ENCODE results near the gene CBY1.

Gene CBY1

DNA sequence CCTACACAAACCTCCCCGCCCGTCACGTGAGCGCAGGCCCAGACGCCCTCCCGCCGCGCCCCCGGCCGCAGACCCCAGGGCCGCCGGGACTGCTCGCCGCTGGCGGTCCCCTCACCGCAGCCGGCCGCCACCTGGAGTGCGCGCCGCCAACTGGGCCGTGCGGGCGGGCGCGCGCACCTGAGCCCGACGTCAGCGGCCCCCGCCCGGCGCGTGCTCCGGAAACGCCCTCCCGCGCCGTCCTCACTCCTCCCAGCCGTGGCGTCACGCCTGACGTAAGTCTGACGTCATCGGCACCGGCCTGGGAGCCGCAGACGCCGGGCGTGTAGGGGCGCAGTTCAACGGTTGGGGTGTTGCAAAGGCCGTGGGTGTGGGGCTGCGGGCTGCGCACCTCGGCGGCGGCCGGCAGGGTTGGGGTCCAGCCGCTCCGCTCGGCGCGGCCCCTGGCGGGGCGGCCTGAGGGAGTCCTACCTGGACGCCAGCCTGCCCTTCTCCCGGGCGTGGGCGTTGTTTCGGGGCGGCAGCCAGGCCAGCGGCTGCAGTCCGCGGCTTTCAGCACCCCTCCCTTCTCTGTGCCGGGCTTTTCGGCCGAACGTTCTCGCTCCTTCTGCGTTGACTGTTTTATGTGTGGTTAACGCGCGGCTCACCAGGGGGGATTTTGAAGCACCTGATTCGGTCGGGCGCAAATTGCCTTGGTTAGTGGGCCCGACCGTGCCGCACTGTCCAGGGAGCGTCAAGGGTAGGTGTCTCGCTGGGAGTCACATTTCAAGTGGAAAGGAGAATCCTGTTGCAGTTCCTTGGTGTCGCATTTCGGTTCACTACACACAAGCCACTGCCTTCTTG is 44.6 kb downstream of the CBY1 start, which contains the start of gene JOSD1:
TSS of gene JOSD1 (minus strand) at position 155 of the 840 bp plus-strand sequence. CDS start 956 bp downstream, outside the sequence.
- peak; percentile 99 for TF ChIP-seq POLR2A (IDR thresholded peaks at IDR 0.05; ENCODE audit: low read length)
- TF ChIP-seq GATA1 (IDR thresholded peaks at IDR 0.05; ENCODE audit: low read depth, low read length) = no peak

DNA sequence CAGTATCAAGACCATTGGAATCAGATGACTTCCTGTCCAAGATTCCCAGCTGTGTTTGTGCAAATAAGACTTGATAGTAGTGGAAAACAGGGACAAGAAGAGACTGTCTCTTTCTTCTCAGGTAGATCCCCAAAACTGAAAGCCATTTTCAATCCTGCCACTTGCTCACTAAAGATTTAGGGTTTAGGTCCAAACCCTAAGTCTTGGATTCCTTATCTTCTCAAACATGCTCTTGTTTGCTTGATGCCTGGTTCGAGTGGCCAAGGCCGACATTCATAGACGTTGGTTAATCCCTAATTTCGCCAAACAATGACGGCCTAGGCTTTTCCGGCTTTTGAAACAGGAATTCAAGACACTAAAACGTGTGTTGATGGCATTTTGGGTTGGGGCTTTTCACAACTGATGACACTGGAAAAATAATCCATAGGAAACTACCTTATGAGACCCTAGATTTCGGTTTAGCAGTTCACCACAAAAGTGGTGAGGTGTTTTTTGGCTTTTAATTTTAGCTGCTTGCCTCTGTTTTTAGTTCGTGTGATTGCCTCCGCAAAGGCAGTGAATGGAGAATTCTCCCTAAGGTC is 48.3 kb downstream of the CBY1 start:
- peak; percentile 63 to 72 for DNase-seq
- no peak for TF ChIP-seq GATA1 (IDR thresholded peaks at IDR 0.05; ENCODE audit: low read depth, low read length)
- no peak for TF ChIP-seq POLR2A (IDR thresholded peaks at IDR 0.05; ENCODE audit: low read length)

More for the DNA sequence above, 44.6 kb downstream of the CBY1 start, which contains the start of gene JOSD1:
- DNase-seq = peak; percentile 98 to 99

DNA sequence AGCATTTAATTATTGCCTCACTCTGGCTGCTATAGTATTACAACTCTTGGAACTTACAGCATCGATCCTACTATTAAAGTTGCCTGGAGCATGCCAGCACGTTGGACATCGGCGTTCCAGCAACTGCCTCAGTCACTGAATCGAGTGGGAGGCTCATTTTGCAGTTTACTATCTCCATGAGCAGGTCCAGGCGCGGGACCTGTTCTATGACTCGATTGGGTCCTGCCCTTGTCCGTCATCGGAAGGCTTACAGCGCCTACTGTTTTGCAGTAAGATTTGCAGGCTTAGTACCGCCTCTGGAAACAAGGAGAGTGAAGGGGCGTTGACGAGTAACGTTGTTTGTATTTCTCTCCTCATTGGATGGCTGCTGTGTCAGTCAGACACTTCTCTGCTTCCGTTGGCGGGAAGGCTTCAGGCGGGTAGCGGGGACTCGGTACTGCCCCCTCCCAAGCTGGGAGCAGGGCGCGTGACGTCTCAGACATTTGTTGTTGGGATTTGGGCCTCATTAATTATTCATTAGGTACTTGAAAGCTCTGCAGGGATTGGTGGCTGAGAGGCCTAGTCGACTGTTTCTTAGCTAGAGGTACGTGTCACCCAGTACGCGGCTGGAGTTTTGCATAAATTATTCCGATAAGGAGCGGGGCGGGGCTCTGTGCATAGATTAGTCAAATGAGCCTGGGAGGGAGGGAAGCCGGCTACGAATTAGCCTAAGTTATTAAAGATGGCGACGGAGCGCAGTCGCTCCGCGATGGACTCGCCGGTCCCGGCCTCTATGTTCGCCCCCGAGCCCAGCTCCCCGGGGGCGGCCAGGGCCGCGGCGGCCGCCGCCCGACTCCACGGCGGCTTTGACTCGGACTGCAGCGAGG is 49.0 kb downstream of the CBY1 start, which contains the start of gene GTPBP1:
TSS of gene GTPBP1 (plus strand) at position 710 of the 866 bp plus-strand sequence. CDS start at position 722, 12 bp downstream.
- TF ChIP-seq GATA1 (IDR thresholded peaks at IDR 0.05; ENCODE audit: low read depth, low read length) (no peak), POLR2A (IDR thresholded peaks at IDR 0.05; ENCODE audit: low read length) (peak; percentile 96)
- peak; percentile 100 for DNase-seq

DNA sequence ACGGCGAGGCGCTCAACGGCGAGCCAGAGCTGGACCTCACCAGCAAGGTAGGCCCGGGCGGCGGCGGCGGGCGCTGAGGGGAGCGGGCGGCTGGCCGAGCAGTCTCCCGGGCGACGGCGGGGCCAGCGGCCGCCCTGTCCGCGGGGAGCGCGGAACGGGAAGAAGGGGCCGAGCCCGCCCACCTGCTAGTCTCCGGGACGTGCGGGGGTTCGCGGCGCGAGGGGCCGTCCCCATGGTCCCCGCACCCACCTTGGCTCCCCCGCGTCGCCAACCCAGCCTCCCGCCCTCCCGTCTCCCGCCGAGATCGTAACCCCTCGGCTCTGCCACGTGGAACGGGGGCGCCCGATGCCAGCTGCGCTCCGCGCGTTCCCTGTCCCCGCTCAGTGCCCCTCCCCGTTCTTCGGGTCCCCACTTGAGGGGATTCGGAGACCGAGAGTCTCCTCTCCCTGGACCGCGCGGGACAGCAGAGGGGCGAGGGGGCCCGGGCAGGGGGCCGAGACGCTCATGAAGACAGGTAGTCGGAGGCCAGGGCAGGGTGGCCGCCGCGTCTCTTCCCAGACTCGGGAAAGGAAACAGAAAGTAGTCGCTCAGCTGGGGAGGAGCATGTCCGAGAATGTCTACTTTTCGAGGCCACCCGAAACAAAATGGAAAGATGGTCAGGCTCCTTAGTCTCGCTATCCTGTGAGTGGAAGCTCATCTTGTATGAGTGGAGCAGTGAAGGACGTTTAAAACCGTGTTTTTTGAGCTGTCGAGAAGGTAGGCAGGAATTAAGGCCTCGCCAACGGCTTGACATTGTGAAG is 49.9 kb downstream of the CBY1 start:
- DNase-seq = peak; percentile 66 to 79
- no peak for TF ChIP-seq GATA1 (IDR thresholded peaks at IDR 0.05; ENCODE audit: low read depth, low read length)
- TF ChIP-seq POLR2A (IDR thresholded peaks at IDR 0.05; ENCODE audit: low read length) = no peak

DNA sequence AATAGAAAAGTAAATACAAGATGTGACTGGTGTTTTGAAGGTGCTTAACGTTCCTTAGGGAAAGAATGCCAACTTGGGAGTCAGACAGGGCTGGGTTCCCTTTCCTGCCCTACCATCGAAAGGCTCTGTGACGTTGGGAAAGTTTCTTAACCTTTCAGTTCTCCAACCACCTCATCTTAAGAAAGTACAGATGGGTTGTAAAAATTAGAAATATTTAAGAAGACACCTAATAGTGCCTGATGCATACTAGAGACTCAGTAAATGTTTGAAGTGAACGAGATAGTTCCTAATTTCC is 50.4 kb downstream of the CBY1 start:
- TF ChIP-seq POLR2A (IDR thresholded peaks at IDR 0.05; ENCODE audit: low read length) = no peak
- no peak for TF ChIP-seq GATA1 (IDR thresholded peaks at IDR 0.05; ENCODE audit: low read depth, low read length)
- DNase-seq = no peak

DNA sequence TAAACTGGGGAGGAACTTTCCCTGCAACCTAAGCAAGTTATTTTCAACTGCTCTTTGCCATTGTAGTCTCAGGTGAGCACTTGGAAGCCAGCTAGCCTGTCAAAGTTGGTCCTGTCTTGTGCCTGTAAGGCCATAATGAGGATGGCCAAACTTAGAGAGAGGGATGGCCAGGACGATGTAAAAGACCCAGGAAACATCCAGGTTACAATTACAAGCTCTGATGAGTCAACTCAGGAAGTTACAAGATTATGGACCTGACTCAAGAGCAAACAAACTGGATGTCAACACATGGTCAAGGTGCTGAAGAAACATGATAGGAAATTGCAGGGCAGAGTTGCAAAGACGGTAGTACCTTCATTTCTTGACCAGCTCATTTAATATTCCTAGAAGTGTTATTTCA is 50.9 kb downstream of the CBY1 start:
- peak; percentile 54 to 70 for DNase-seq
- TF ChIP-seq POLR2A (IDR thresholded peaks at IDR 0.05; ENCODE audit: low read length) (no peak), GATA1 (IDR thresholded peaks at IDR 0.05; ENCODE audit: low read depth, low read length) (no peak)

DNA sequence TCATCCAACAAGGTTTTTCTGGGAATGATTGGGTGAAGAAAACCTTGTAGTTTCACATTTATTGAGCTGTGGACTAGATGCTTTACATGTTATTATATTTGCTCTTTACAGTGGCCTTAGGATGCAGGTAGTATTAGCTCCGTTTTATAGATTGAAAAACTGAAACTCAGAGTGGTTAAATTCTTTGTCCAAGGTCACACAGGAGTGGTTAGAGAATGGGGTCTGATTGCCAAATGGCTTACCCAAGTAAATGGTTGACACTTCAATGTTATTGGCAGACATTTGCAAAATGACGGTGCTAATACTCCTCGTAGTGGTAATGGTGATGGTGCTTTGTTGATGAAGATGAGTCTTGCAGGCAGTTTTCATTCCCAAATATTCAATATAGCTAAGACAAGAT is 51.5 kb downstream of the CBY1 start:
- TF ChIP-seq POLR2A (IDR thresholded peaks at IDR 0.05; ENCODE audit: low read length) (no peak), GATA1 (IDR thresholded peaks at IDR 0.05; ENCODE audit: low read depth, low read length) (no peak)
- peak in 1 of 2 experiments; percentile 29 for DNase-seq

DNA sequence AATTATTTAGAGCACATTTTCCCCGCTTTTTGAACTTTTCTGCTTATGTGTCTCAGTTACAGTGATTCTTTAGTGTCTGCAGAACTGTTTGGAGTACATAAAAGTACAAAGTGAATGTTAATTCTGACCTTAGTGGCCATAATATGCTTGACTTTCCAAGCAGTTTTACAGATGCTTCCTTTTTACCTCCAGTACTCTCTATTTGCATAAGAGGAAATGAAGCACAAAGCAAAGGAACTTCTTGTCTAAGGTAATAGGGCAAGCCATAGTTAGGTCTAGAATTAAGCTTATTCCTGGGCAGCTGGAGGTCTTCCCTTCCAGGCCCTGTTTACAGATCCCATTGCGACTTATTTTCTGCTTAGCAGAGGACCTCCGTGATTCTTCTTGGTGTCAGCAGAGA is 52.9 kb downstream of the CBY1 start:
- no peak for DNase-seq
- no peak for TF ChIP-seq POLR2A (IDR thresholded peaks at IDR 0.05; ENCODE audit: low read length)
- TF ChIP-seq GATA1 (IDR thresholded peaks at IDR 0.05; ENCODE audit: low read depth, low read length) = no peak

DNA sequence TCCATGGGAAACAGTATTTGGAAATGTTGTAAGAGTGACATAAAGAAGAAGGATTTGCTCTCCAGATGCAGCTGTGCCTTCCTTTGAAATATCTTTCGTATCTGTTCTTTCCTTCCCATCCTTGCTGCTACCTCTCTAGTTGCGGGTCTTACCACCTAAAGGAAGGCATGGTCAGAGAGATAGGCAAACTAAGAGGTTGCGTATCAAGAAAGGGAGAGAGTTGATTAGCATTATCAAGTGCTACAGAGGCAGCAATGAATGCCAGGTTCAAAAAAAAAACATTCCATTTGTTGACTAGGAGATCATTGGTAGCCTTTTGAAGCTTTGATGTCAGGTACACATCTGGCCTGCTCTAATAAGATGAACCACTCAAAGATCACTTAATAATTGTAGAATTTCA is 53.9 kb downstream of the CBY1 start:
- DNase-seq = peak; percentile 84 to 93
- TF ChIP-seq GATA1 (IDR thresholded peaks at IDR 0.05; ENCODE audit: low read depth, low read length) (no peak), POLR2A (IDR thresholded peaks at IDR 0.05; ENCODE audit: low read length) (peak; percentile 30)

DNA sequence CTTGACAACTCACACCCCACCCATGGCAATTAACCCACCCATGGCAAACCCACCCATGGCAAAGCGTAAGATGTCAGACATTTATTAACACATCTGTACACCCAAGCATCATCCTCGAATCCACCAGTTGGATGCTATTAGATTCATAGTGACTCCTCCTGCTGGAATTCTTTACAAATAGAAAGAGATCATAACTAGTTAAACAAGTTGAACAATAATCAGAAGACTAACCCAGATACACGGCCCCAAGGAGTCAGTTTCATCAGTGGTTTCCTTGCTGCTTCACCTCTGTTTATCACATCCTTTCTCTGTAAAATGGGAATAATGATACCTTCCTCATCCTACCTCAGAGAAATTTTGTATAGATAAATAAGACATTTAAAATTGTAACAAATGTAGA is 54.4 kb downstream of the CBY1 start:
- DNase-seq = no peak
- no peak for TF ChIP-seq POLR2A (IDR thresholded peaks at IDR 0.05; ENCODE audit: low read length)
- TF ChIP-seq GATA1 (IDR thresholded peaks at IDR 0.05; ENCODE audit: low read depth, low read length) = no peak

DNA sequence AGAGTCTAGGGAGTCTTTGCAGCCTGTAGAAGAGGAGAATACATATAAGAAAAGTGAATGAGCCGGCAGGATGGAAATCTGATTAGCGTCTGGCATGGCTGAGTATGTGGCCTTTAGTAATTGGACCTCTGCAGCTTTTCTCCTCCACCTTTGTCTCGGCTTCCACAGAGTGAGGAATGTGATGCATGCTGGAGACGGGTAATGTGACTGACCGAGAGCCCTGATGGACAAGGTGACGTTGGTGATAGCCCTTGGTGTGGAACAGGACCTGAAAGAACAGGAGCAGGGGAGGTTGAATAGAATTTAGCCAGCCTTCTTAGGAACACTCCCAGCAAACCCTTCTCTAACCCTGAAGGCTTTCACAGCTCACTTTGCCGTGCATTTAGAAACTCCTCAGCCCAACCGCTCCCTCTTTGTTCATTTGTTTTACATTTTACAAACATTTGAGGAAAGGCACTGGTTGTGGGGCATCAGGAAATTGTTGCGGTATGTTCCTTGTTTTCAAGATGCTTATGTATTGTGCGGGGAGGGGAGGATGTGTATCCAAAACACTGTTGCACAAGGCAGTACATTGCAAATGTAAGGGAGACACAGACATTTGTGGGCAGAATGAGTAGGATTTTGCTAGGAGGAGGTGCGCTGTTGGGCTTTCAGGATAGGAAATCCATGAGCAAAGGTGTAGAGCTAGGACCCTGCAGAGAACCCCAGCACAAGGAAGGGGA is 56.2 kb downstream of the CBY1 start:
- TF ChIP-seq GATA1 (IDR thresholded peaks at IDR 0.05; ENCODE audit: low read depth, low read length) = no peak
- no peak for TF ChIP-seq POLR2A (IDR thresholded peaks at IDR 0.05; ENCODE audit: low read length)
- DNase-seq = no peak

DNA sequence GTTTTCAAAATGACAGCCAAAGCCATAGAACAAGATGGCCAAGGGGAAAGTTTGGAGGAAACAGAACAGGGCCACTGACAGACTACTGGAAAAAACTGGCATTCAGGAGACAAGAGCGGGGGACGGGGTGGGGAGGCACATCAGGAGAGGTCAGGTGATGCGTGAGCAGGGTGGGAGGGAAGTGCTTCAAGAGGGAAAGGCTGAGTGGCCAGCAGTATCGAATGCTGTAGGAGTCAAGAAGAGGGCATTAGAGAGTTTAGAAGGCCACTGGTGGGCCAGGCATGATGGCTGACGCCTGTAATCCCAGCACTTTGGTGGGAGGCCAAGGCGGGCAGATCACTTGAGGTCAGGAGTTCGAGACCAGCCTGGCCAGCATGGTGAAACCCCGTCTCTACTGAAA is 57.5 kb downstream of the CBY1 start:
- no peak for DNase-seq
- TF ChIP-seq GATA1 (IDR thresholded peaks at IDR 0.05; ENCODE audit: low read depth, low read length) = no peak
- TF ChIP-seq POLR2A (IDR thresholded peaks at IDR 0.05; ENCODE audit: low read length) = no peak

All from erythroblast (primary cell).